HG03457 (cell line): Measurements from ENCODE around the gene RNF31.

Experiments
- ATAC-seq: cut with Tn5 transposase; IDR thresholded peaks from one replicate; pipeline ENCODE4 v1.9.1; 2021; ENCODE audit warnings: moderate number of reproducible peaks; ENCODE audit not compliant: unreplicated experiment

RNF31 gene

DNA sequence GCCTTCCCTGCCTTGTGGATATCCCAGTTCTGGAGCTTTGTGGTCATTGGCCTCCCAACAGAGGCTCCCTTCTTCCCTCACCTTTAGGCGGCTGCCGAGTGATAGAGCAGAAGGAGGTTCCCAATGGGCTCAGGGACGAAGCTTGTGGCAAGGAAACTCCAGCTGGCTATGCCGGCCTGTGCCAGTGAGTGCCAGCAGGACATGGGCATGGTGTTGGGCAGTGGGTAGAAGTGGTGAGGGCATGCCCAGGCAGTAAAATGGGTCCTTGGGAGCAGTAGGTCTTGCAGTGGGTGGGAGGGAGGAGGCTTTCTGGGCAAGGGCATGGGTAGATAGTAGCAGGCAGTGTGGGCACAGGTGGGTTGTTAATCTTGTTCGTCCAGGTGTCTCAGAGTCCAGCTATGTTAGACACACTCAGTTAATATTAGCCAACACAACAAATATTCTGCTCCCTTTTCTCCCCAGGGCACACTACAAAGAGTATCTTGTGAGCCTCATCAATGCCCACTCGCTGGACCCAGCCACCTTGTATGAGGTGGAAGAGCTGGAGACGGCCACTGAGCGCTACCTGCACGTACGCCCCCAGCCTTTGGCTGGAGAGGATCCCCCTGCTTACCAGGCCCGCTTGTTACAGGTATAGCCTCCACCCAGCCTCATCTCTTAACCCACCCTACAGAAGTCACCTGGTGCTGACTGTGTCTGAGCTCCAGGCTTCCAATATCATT, 12.6 kb downstream of the RNF31 start:
- ATAC-seq, result no peak

DNA sequence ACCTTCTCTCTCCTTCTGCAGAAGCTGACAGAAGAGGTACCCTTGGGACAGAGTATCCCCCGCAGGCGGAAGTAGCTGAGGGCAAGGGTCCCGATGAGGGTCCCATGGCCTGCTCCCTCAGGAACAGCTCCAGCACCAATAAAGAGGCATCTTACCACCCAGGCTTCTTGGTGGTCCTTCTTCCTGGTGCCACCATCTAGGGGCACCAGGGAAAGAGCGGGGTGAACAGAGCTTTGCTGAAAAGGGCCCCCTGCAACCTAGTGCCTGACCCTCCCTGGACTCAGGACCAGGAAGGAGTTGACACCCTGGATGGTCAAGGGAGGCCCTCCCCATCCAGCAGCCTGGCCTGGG, 13.2 kb downstream of the RNF31 start:
- ATAC-seq, result peak; percentile 5

DNA sequence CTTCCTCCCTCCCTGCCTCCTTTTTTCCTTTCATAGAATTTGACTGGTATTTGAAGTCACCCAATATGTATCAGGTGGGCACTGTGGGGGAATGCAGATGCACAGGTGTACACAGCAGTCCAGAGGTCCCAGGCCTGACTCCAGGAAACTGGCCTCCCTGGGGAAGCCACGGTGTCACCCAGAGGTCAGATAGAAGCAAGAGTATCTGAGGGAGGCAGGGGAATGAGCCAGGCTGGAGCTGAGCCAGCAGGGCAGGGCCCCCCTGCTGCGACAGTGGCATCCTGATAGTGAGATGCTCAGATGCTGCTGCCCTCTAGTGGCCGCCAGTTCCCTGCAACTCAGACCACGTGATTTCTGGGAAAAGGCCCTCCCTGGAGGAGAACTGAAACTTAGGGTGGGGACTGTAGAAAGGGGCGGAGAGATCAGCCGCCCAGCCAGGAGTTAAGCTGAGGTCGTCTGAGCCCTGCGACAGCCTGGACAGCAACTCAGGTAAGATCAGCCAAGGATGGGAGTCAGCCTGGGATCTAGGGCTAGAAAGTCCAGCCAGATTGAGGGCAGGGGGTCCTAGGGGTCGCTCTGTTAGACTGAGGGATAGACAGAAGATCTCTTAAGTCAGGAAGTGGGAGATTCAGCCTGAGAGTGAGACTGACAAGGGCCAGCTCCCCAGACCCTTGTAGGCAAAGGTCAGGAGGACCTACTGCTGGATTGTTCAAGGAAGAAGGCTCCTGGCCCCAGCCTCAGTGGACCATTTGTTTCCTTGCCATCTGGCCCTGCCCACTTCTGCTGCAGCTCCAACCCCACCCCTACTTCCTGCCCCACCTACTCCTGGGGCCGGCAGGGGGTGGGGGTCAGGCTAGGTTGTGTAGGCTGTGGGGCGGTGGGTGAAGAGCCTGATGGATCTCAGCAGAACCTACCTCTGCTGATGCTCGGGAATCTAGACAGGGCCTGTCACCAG, 13.8 kb downstream of the RNF31 start, which contains the start of gene IRF9:
Gene IRF9, plus strand, starts transcription at position 416 of the 955 bp plus-strand sequence. CDS start 880 bp downstream, outside the sequence.
- peak; percentile 55 for ATAC-seq

DNA sequence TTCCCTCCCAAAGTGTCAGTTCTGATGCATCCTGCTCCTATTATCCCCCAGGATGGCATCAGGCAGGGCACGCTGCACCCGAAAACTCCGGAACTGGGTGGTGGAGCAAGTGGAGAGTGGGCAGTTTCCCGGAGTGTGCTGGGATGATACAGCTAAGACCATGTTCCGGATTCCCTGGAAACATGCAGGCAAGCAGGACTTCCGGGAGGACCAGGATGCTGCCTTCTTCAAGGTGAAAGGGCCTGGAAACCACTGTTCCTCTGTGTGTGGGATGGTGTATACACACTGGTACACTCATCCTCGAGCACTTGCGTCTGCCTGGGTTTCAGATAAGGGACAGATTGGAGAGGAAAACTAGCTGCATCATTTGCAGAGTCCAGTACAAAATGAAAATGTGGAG, 14.8 kb downstream of the RNF31 start:
- ATAC-seq, result no peak

DNA sequence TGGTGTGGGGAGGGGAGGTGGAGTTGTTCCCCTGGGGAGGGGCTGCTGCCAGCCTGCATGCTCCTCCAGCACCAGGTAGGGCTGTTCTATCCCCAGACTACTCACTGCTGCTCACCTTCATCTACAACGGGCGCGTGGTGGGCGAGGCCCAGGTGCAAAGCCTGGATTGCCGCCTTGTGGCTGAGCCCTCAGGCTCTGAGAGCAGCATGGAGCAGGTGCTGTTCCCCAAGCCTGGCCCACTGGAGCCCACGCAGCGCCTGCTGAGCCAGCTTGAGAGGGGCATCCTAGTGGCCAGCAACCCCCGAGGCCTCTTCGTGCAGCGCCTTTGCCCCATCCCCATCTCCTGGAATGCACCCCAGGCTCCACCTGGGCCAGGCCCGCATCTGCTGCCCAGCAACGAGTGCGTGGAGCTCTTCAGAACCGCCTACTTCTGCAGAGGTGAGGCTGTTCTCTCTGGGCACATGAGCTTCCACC, 17.3 kb downstream of the RNF31 start:
- ATAC-seq, result no peak

DNA sequence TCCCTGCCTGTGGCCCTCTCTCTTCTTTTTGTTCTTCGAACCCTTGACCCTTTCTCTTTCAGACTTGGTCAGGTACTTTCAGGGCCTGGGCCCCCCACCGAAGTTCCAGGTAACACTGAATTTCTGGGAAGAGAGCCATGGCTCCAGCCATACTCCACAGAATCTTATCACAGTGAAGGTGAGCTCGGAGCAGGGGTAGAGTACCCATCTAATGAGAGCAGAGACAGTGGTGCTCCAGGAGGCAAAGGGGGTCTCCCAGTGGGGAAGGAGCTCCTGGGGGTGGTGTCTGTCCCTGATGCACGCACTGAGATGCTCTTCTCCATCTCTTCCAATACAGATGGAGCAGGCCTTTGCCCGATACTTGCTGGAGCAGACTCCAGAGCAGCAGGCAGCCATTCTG, 18.5 kb downstream of the RNF31 start:
- ATAC-seq, result no peak

DNA sequence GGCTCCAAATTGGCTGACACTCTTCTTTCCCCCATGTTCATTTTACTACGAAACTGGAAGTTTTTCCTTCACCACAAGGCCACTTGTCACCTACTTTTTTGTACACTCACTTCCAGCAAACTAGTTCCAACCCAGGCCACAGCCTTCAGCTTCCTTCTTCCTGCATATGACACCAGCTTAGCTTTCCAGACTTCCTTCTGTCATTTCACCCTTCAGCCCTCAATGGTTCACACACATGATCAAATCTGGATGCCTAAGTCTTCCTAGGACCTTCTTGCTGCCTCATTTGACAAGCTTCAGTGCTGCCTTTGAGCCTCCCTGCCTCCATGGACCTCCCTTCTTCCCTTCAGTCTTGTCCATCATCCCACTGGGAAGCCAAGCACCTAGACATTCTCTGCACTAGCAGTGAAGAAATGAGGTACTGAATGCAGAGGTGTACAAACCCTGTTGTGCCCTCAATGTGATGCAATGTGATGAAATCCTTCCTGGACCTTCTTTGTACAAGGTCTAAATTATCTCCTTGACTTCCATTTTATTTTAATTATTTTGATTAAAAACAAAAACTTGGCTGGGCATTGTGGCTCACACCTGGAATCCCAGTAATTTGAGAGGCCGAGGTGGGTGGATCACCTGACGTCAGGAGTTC, 20.3 kb downstream of the RNF31 start:
- ATAC-seq, result no peak

DNA sequence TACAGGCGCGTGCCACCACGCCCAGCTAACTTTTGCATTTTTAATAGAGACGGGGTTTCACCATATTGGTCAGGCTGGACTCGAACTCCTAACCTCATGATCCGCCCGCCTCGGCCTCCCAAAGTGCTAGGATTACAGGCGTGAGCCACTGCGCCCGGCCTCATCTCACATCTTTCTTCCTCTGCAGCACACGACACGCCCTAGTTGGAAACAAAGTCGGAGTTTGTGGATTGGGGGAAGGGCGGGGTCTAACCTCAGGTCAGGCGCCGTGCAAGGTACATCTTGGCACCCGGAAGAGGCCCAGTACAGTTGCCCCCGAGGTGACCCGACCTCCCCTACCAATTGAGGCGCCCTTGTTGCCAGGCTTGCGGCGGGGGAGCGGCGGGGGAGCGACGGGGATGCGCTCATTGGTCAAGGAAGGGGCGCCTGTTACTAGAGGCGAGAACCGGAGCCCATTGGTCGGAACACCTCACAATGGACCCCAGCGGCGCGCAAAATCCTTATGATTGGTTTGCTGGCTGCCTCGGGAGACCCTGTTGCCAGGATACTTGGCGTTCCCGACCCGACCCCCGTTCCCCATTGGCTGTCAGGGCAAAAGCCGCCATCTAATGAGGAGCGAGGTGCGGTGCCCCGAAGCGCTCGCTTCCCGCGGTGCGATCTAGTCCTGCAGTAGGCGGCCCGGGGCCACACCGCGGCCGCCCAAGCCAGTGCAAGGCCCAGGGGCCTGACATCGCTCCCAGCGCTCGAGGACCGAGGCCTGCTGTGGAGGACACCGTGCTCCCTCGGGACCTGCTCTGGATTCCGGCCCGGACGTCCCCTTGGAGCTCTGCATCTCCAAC, 24.3 kb downstream of the RNF31 start, which contains the start of gene REC8:
Gene REC8, plus strand, starts transcription at position 659 of the 839 bp plus-strand sequence. CDS start 473 bp downstream, outside the sequence.
- ATAC-seq, result peak; percentile 76

DNA sequence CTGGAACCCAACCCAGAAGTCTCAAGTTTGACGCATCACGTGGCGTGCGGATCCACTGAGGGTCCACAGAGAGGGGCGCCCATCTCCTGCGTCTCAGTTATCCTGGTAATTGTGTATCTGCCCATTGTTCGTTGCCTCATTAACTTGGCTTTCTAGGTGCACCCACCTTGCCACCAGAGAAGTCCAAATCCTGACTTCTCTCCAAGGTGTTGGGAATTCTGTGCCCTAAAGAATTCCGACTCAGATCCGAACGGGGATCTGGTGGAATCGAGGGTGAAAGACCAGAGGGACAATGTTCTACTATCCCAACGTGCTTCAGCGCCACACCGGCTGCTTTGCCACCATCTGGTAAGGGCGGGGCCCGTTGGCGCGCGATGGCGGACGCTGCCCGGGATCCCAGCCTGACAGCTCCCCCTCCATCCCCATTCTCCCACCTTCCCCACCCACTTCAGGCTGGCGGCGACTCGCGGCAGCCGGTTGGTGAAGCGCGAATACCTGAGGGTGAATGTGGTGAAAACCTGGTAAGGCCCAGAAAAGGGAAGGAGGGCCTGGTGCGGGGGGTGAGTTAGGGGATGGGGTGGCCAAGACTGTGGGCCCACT, 25.1 kb downstream of the RNF31 start:
- ATAC-seq, result no peak

DNA sequence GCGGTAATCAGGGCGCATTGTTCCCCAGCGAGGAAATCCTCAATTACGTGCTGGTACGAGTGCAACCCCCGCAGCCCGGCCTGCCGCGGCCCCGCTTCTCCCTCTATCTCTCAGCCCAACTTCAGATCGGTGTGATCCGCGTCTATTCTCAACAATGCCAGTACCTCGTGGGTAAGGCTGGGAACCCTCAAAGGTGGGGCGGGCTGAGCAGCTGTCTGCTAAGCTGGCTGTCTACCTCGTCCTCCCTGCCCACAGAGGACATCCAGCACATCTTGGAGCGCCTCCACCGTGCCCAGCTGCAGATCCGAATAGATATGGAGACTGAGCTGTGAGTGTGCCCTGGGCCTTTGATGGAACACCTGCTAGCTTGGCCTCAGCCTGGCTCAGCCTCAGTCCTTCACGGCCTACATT, 25.6 kb downstream of the RNF31 start:
- no peak for ATAC-seq

DNA sequence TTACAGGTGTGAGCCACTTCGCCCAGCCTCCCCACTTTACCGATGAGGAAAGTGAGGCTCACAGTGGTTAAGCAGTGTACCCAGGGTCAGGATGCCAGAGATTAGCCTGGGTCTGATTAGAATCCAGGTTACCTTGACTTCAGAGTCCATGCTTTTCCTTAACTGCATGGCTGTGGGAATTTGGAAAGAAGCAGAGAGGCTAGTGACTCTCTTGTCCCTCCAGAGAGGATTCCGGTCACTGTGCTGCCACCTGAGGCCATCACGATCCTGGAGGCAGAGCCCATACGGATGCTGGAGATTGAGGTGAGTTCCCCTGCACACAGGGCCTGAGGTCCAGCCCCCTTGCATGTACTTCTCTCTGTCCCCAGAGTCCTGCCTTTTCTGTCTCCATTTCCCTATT, 29.3 kb downstream of the RNF31 start:
- ATAC-seq, result no peak

DNA sequence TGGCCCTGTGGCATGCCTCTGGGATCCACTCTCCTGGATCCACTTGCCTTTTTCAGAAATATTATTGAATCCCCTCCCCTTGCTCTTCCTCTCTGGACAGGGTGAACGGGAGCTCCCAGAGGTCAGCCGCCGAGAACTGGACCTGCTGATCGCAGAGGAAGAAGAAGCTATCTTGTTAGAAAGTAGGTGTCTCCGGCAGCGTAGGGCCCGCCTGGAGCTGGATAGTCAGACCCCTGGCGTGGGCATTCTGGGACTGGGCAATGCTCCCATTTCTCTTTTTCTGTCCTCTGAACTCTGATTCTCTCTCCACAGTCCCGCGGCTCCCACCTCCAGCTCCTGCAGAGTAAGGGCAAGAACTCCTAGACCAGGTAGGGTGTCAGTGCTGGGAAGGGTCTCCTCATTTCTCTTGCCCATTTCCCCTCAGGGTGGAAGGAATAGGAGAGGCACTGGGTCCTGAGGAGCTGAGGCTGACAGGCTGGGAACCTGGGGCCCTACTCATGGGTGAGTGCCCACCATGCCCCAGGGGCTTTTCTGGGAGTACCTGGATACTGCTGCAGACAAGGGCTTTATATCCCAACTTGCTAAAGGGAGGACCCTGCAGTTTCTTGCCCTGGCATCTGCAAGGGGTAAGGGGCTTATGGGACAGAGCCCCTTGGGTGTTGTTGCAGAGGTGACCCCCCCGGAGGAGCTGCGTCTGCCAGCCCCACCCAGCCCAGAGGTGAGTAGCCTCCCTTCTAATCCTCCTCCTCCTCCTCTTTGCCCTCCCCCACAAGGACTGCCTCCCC, 29.9 kb downstream of the RNF31 start:
- ATAC-seq, result no peak

DNA sequence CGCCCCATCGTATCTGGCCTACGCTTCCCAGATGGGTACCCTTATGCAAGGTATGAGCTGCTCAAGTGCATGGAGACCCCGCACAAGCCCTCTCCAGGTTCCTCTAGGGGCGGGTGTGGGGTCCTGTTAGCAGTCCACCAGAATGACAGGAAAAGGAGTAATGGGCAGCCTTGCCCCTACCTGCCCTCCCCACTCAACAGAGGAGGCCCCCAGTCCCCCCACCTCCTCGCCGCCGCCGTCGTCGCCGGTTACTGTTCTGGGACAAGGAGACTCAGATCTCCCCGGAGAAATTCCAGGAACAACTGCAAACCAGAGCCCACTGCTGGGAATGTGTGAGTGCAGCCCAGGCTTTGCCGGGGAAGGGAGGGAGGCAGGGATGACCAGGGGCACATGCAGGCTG, 30.6 kb downstream of the RNF31 start:
- ATAC-seq, result no peak

DNA sequence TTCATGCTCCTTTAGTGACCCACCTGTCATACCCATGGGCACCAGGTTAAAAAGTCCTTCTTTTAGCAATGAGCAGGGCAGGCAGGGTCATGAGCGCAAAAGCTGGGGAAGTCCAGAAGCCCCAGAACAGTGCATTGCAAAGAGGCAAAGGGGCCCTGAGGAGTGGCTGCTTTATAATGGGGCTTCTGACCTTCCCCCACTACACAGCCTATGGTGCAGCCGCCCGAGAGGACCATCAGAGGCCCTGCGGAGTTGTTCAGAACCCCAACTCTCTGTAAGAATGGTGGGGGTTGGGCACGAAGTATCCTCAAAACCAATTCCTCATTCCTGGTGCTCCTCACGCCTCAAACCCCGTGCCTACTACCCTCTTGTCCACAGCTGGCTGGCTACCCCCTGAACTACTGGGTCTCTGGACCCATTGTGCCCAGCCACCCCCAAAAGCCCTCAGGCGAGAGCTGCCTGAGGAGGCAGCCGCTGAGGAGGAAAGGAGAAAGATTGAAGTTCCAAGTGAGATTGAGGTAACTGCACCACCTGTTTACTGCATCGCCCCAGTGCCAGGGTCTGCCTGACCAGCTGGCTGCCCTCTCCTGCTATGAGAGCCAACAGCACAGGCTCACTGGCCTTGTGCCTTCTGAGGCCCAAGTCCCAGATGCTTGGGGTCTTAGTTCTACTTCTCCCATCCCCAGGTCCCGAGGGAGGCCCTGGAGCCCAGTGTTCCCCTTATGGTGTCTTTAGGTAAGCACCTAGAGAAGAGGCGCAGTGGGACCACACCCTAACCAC, 31.3 kb downstream of the RNF31 start:
- no peak for ATAC-seq

DNA sequence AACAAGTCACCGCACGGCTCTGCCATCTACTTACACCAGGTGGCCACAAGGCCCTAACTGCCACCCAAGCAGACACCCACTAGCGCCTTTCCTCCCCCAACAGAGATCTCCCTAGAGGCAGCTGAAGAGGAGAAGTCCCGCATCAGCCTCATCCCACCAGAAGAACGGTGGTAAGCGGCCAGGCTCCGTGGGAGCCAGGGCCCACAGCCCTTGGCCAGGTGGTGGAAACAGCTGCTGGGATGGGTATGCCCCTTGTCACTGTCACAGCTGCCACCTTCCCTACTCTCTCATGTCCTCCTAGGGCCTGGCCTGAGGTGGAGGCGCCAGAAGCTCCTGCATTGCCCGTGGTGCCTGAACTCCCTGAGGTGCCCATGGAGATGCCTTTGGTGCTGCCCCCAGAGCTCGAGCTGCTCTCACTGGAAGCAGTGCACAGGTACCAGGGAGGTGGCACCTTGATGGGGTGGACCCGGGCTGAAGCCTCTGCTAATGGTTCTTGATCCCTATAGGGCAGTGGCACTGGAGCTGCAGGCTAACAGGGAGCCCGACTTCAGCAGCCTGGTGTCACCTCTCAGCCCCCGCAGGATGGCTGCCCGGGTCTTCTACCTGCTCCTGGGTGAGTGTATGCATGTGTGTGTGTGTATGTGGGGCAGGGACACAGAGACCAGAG, 32.1 kb downstream of the RNF31 start:
- no peak for ATAC-seq

DNA sequence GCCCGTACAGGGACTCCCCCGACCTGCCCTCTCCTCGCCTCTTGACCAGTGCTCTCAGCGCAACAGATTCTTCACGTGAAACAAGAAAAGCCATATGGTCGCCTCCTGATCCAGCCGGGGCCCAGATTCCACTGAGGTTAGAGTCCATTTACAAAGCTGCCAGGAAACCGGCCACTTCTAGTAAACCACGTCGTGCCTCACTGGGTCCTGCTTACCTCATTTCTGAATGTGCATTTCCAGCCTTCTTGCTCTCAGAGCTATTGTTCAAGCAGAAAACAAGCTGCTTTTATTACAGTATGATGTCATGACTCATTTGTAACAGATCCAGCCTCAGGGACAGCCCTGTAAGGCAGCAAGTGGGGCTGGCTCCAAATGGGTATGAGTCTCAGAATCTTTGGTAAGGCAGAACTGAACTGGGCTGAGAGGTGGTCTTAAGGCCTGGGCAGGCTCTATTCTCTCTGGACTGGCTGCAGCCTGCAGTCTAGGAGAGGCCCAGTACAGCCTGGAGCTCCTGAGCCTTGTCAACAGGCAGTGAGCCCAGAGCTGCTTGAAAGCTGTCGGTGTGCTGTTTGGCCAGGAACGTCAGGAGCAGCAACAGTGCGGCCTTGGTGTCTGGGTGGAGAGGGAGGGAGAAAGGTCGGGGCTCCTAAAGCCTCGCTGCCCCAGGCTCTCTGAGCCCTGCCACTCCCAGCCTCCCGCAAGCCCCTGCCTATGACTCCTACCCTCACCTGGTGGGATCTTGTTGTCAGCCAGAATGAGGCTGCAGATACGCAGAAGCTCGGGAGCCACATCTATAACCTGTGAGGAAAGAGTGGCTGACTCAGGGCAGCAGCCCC, 32.9 kb downstream of the RNF31 start:
- ATAC-seq, result no peak
